A549 (cell line): ENCODE results near the gene TNRC18. TPM values are rescaled to one million over a fixed set of nuclear protein-coding genes. Genes with fewer than 3 reads are reported as not detected.
A peak's percentile ranks its signal among the peaks of the same experiment; 100 is the strongest.
"Not testable (repeated sequence)": the region's sequence is repeated elsewhere in the genome, so short reads cannot be mapped to it uniquely, and the experiment has no call there.

Experiments used
- ATAC-seq, 2 experiments: fragments of 200-7000 bp in 1 of 2; fragments of >200 bp in 1 of 2; cut with Nextera tagmentation in 1 of 2; cut with Tn5 transposase in 1 of 2; 3 replicates each; pipeline versions ENCODE4 v1.8.0 to v1.9.1; 2018 to 2020; ENCODE audit warnings: mild to moderate bottlenecking in 1 of 2, moderate library complexity in 1 of 2
- CTCF ChIA-PET: fragments of 300-600 bp; sonication (Branson Sonifier 250); formaldehyde crosslinking; extraction: SDS; loops from one replicate; lab custom pipeline; 2021; ENCODE audit warnings: antibody characterized with exemption, inconsistent platforms; lab: Yijun Ruan, JAX
- POLR2A ChIA-PET: fragments of 350-600 bp; formaldehyde crosslinking; extraction: SDS; loops from one replicate; lab custom pipeline; 2021; ENCODE audit warnings: antibody characterized with exemption, inconsistent platforms; lab: Yijun Ruan, JAX
- DNase-seq, 2 experiments: peaks; one replicate each; pipeline versions ENCODE4 v3.0.0 to v3.0.0-alpha.2; 2011 to 2016; ENCODE audit warnings: low read depth in 1 of 2, low spot score in 1 of 2
- FAIRE-seq: peaks from 2 replicates; lab custom pipeline; 2011; peaks lifted over from hg19 to GRCh38; lab: Jason Lieb, UNC
- H3K27ac ChIP-seq, 2 experiments: fragments of >200 bp; sonication (Bioruptor Twin); formaldehyde crosslinking; 3 replicates each; pipeline ENCODE4 v1.5.1; 2016 to 2017
- H3K4me1 ChIP-seq: fragments of >200 bp; sonication (Bioruptor Twin); formaldehyde crosslinking; 3 replicates; pipeline ENCODE4 v1.6.1; 2016
- H3K4me2 ChIP-seq: fragments of >200 bp; sonication (Bioruptor Twin); formaldehyde crosslinking; 3 replicates; pipeline ENCODE4 v1.6.1; 2016
- H3K4me3 ChIP-seq: fragments of >200 bp; sonication (Bioruptor Twin); formaldehyde crosslinking; 3 replicates; pipeline ENCODE4 v1.5.1; 2016
- H3K9me3 ChIP-seq: fragments of >200 bp; sonication (Bioruptor Twin); formaldehyde crosslinking; 3 replicates; pipeline ENCODE4 v1.6.1; 2016
- BHLHE40 ChIP-seq: IDR thresholded peaks from 2 replicates; pipeline ENCODE4 v1.6.1; 2012; ENCODE audit warnings: low read depth, low read length, inconsistent platforms
- CBX8 ChIP-seq: fragments of 200-600 bp; sonication (generic); IDR thresholded peaks from 2 replicates; pipeline ENCODE4 v1.6.1; 2016
- GATA3 ChIP-seq: IDR thresholded peaks from 2 replicates; pipeline ENCODE4 v1.6.1; 2012; ENCODE audit warnings: borderline replicate concordance
- HEYL ChIP-seq: fragments of 250-450 bp; sonication (Bioruptor Pico); IDR thresholded peaks from 2 replicates; pipeline ENCODE4 v1.8.0; 2021; ENCODE audit warnings: mild to moderate bottlenecking, moderate library complexity
- HOXA7 ChIP-seq: fragments of 250-450 bp; sonication (Bioruptor Pico); IDR thresholded peaks from 2 replicates; pipeline ENCODE4 v1.5.0; 2020; ENCODE audit warnings: mild to moderate bottlenecking, moderate library complexity
- JUNB ChIP-seq: fragments of >200 bp; sonication (Bioruptor Twin); formaldehyde crosslinking; IDR thresholded peaks from 2 replicates; pipeline ENCODE4 v1.6.1; 2016
- KDM1A ChIP-seq: fragments of 200-600 bp; sonication (generic); IDR thresholded peaks from 2 replicates; pipeline ENCODE4 v1.6.1; 2016; ENCODE audit warnings: low read depth, mild to moderate bottlenecking
- KDM5A ChIP-seq: fragments of 200-600 bp; sonication (generic); IDR thresholded peaks from 2 replicates; pipeline ENCODE4 v1.6.1; 2016; ENCODE audit warnings: antibody characterized with exemption, mild to moderate bottlenecking
- PBX3 ChIP-seq: IDR thresholded peaks from 2 replicates; pipeline ENCODE4 v1.6.1; 2012
- PHF8 ChIP-seq: fragments of 200-600 bp; sonication (generic); IDR thresholded peaks from 2 replicates; pipeline ENCODE4 v1.6.1; 2016; ENCODE audit warnings: low read depth, mild to moderate bottlenecking, antibody characterized with exemption, moderate library complexity, borderline replicate concordance
- POLR2A ChIP-seq: IDR thresholded peaks from 2 replicates; pipeline ENCODE4 v1.6.1; 2012; ENCODE audit warnings: mild to moderate bottlenecking, low read length
- SREBF2 ChIP-seq: fragments of 450-650 bp; IDR thresholded peaks from 2 replicates; pipeline ENCODE4 v1.6.1; 2014; ENCODE audit warnings: mild to moderate bottlenecking, moderate library complexity
- TP53 ChIP-seq: fragments of 250-450 bp; sonication (Bioruptor Pico); IDR thresholded peaks from 2 replicates; pipeline ENCODE4 v1.5.0; 2021; ENCODE audit warnings: mild to moderate bottlenecking, moderate library complexity
- ZC3H11A ChIP-seq: fragments of 450-650 bp; IDR thresholded peaks from 2 replicates; pipeline ENCODE4 v1.6.1; 2014; ENCODE audit warnings: antibody characterized with exemption, mild to moderate bottlenecking
- ZFP36 ChIP-seq: fragments of 450-650 bp; IDR thresholded peaks from 2 replicates; pipeline ENCODE4 v1.6.1; 2014; ENCODE audit warnings: borderline replicate concordance; ENCODE audit not compliant: partially characterized antibody
- ZSCAN20 ChIP-seq: fragments of 250-450 bp; sonication (Bioruptor Pico); IDR thresholded peaks from 2 replicates; pipeline ENCODE4 v1.8.0; 2022; ENCODE audit warnings: mild to moderate bottlenecking, moderate library complexity
- WGBS: methylation state at CpG from one replicate; pipeline ENCODE4 v1.1.6; 2017; ENCODE audit errors: missing lambda C conversion rate; 5-methylcytosine and 5-hydroxymethylcytosine counted together
- polyA plus RNA-seq, 4 experiments: library from polyadenylated mRNA; depleted of rRNA in 3 of 4; stranded (reverse); fragments of >200 nt; fragmentation: RNase III in 1 of 4; extraction: RNeasy Plus Mini Kit Qiagen cat#74134 plus additional on column Dnase treatment in 1 of 4; gene quantifications; 2 replicates in 3 of 4; 3 replicates in 1 of 4; pipeline ENCODE4 v1.2.3, GENCODE V29; 2011 to 2017

The TNRC18 gene
- polyA plus RNA-seq, 2 of the 4 experiments (the other 2 are of a cell fraction) = 15.5 to 39.9 TPM

GRCh38 chr7:5274985-5275431, 148.6 kb downstream of the TNRC18 start:
- WGBS = 76% methylated on average over 5 of the region's 11 CpGs
- ATAC-seq, H3K4me1 ChIP-seq, DNase-seq, POLR2A ChIA-PET, H3K9me3 ChIP-seq, FAIRE-seq, H3K27ac ChIP-seq, H3K4me3 ChIP-seq, H3K4me2 ChIP-seq: not testable (repeated sequence)
- CTCF ChIA-PET = interaction anchor here (0.9 to 1.1 kb wide), 2 partner anchors 219 to 477 kb away, joined by 3 to 5 read pairs; no protein-coding TSS in a partner anchor
- peak; percentile 94 for TF ChIP-seq ZFP36

- no peak overlapping the region for H3K4me2 ChIP-seq
- FAIRE-seq (no peak), ATAC-seq (no peak), DNase-seq (no peak)
- H3K9me3 ChIP-seq = no peaks in the 10 kb centered on the region
- TF ChIP-seq POLR2A = no peak
- no peaks in the 10 kb centered on the region for H3K4me1 ChIP-seq
- 55% methylated on average over 7 of the region's 7 CpGs for WGBS
- H3K4me3 ChIP-seq = no peak overlapping the region
- ChIA-PET POLR2A (no interaction called here), CTCF (interaction anchor here (0.9 to 1.7 kb wide), 3 partner anchors 91 to 476 kb away, joined by 3 to 5 read pairs (median 3); no protein-coding TSS in a partner anchor)
- no peak overlapping the region for H3K27ac ChIP-seq
Measured at GRCh38 chr7:5274441-5274840, 149.2 kb downstream of the TNRC18 start.

GRCh38 chr7:5273831-5274405, 149.7 kb downstream of the TNRC18 start:
- H3K4me3 ChIP-seq, H3K4me1 ChIP-seq, POLR2A ChIA-PET, FAIRE-seq, DNase-seq, H3K4me2 ChIP-seq, H3K27ac ChIP-seq, H3K9me3 ChIP-seq: not testable (repeated sequence)
- 0 out of 6 replicates have a peak, but pooled peaks of 1 of the 2 experiments have one; percentile 11 for ATAC-seq
- TF ChIP-seq ZFP36 = peak; percentile 41
- TF ChIP-seq KDM1A = 0 out of 2 replicates have a peak, but pooled peaks have one; percentile 16
- CTCF ChIA-PET = interaction anchor here (1.7 kb wide), 1 partner anchor 92 kb away, joined by 3 read pairs; no protein-coding TSS in a partner anchor
- whole genome bisulfite sequencing = 51% methylated on average over 18 of the region's 18 CpGs

- CTCF ChIA-PET = interaction anchor here (1.5 kb wide), 1 partner anchor 31 kb away, joined by 3 read pairs; no protein-coding TSS in a partner anchor
- FAIRE-seq = no peak
- Histone ChIP-seq H3K4me1 (no peaks in the 10 kb centered on the region), H3K9me3 (no peaks in the 10 kb centered on the region), H3K4me2 (no peak overlapping the region), H3K4me3 (no peak overlapping the region), H3K27ac (no peak overlapping the region)
- 25% methylated on average over 6 of the region's 6 CpGs for WGBS
- no peak for DNase-seq
- POLR2A ChIA-PET = no interaction called here
- no peak for ATAC-seq
- no peak for TF ChIP-seq PBX3
- no peak for TF ChIP-seq HOXA7 (CRISPR knock-in tag)
- TF ChIP-seq PHF8 = no peak
- no peak for TF ChIP-seq SREBF2
- no peak for TF ChIP-seq ZSCAN20 (CRISPR knock-in tag)
- TF ChIP-seq TP53 (CRISPR knock-in tag) = no peak
- TF ChIP-seq HEYL (CRISPR knock-in tag) = no peak
- no peak for TF ChIP-seq KDM5A
- TF ChIP-seq CBX8 = no peak
- TF ChIP-seq GATA3 = no peak
- no peak for TF ChIP-seq ZC3H11A
- TF ChIP-seq BHLHE40 = no peak
- TF ChIP-seq ZFP36 = no peak
- TF ChIP-seq JUNB = no peak
Measured at GRCh38 chr7:5270788-5271187, 152.8 kb downstream of the TNRC18 start.

GRCh38 chr7:5269992-5270657, 153.5 kb downstream of the TNRC18 start:
- WGBS = 57% methylated on average over 12 of the region's 12 CpGs
- H3K4me1 ChIP-seq, H3K4me2 ChIP-seq, DNase-seq, H3K27ac ChIP-seq, H3K9me3 ChIP-seq, H3K4me3 ChIP-seq, ATAC-seq, POLR2A ChIA-PET, FAIRE-seq: not testable (repeated sequence)
- CTCF ChIA-PET = interaction anchor here (1.5 kb wide), 1 partner anchor 30 kb away, joined by 3 read pairs; no protein-coding TSS in a partner anchor

- 73% methylated on average over 8 of the region's 8 CpGs for WGBS
- ATAC-seq, H3K9me3 ChIP-seq, POLR2A ChIA-PET, DNase-seq, H3K4me2 ChIP-seq, H3K4me3 ChIP-seq, H3K27ac ChIP-seq, FAIRE-seq, H3K4me1 ChIP-seq: not testable (repeated sequence)
- CTCF ChIA-PET = interaction anchor here (0.6 to 1.2 kb wide), 2 partner anchors 47 to 289 kb away, joined by 3 to 5 read pairs; no protein-coding TSS in a partner anchor
Measured at GRCh38 chr7:5267829-5268228, 155.8 kb downstream of the TNRC18 start.
